ENCODE measurements around the gene ANKRD33B.

Gene ANKRD33B

GRCh38 chr5:10595293-10595671 lies 31.4 kb downstream of the ANKRD33B start:
- no peak for TF ChIP-seq CTCF (IDR thresholded peaks at IDR 0.05; ENCODE audit: low read length)
- TF ChIP-seq EZH2 (optimal IDR thresholded peaks at IDR 0.05; ENCODE audit: low read depth, low read length), result no peak
- TF ChIP-seq EZH2phosphoT487 (IDR thresholded peaks at IDR 0.05; ENCODE audit: low read length), result no peak
- Histone ChIP-seq H3K4me1 (ENCODE audit: low read length) (peaks cover 16% of the 10 kb centered on the region), H3K4me3 (ENCODE audit: low read length) (no peak overlapping the region), H3K9me2 (replicated peaks; ENCODE audit: insufficient read depth, low read length) (no peaks in the 10 kb centered on the region), H2AFZ (ENCODE audit: low read length) (no peak overlapping the region), H4K20me1 (ENCODE audit: insufficient read depth, low read length) (no peaks in the 10 kb centered on the region), H3F3A (ENCODE audit: insufficient read depth, low read length) (peaks cover 10% of the 10 kb centered on the region; the same call in 1 of the 2 replicates), H3K4me2 (ENCODE audit: low read depth, low read length) (no peak overlapping the region), H3K27me3 (replicated peaks; ENCODE audit: insufficient read depth, low read length) (no peaks in the 10 kb centered on the region), H3K36me3 (replicated peaks; ENCODE audit: insufficient read depth, low read length) (no peaks in the 10 kb centered on the region), H3K9me3 (replicated peaks; ENCODE audit: insufficient read depth, low read length) (no peaks in the 10 kb centered on the region), H3K9ac (ENCODE audit: low read length) (no peak overlapping the region), H3K79me2 (ENCODE audit: low read length) (peaks cover 52% of the 10 kb centered on the region), H3K27ac (ENCODE audit: low read length) (no peak overlapping the region)
- DNase-seq, result no peak

- no peak for TF ChIP-seq EZH2phosphoT487 (IDR thresholded peaks at IDR 0.05; ENCODE audit: low read length)
- no peak for TF ChIP-seq CTCF (IDR thresholded peaks at IDR 0.05; ENCODE audit: low read length)
- TF ChIP-seq EZH2 (optimal IDR thresholded peaks at IDR 0.05; ENCODE audit: low read depth, low read length), result no peak
- no peak overlapping the region for H3K27ac ChIP-seq (ENCODE audit: low read length)
- H3K36me3 ChIP-seq (replicated peaks; ENCODE audit: insufficient read depth, low read length), result no peaks in the 10 kb centered on the region
- H3K4me3 ChIP-seq (ENCODE audit: low read length), result no peak overlapping the region
- H3F3A ChIP-seq (ENCODE audit: insufficient read depth, low read length), result peaks cover 15% of the 10 kb centered on the region
- no peak overlapping the region for H2AFZ ChIP-seq (ENCODE audit: low read length)
- no peaks in the 10 kb centered on the region for H4K20me1 ChIP-seq (ENCODE audit: insufficient read depth, low read length)
- H3K9ac ChIP-seq (ENCODE audit: low read length), result no peak overlapping the region
- peaks cover 52% of the 10 kb centered on the region for H3K79me2 ChIP-seq (ENCODE audit: low read length)
- no peaks in the 10 kb centered on the region for H3K9me2 ChIP-seq (replicated peaks; ENCODE audit: insufficient read depth, low read length)
- H3K27me3 ChIP-seq (replicated peaks; ENCODE audit: insufficient read depth, low read length), result no peaks in the 10 kb centered on the region
- no peak for DNase-seq
- H3K4me1 ChIP-seq (ENCODE audit: low read length), result peaks cover 21% of the 10 kb centered on the region
- H3K4me2 ChIP-seq (ENCODE audit: low read depth, low read length), result no peak overlapping the region
- H3K9me3 ChIP-seq (replicated peaks; ENCODE audit: insufficient read depth, low read length), result no peaks in the 10 kb centered on the region
Observed at GRCh38 chr5:10595672-10596309, 31.9 kb downstream of the ANKRD33B start.

DNA sequence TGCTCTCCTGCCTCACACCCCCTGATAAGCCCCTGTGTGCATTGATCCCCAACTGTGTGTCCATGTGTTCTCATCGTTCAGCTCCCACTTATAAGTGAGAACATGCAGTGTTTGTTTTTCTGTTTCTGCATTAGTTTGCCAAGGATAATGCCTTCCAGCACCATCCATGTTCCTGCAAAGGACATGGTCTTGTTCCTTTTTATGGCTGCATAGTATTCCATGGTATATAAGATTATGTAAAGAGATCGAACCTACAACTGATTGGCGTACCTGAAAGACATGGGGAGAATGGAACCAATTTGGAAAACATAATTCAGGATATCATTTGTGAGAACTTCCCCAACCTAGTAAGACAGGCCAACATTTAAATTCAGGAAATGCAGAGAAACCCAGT lies 32.4 kb downstream of the ANKRD33B start:
- Histone ChIP-seq H3K36me3 (replicated peaks; ENCODE audit: insufficient read depth, low read length) (no peaks in the 10 kb centered on the region), H3K4me2 (ENCODE audit: low read depth, low read length) (no peak overlapping the region), H3K9me3 (replicated peaks; ENCODE audit: insufficient read depth, low read length) (no peaks in the 10 kb centered on the region), H3K27ac (ENCODE audit: low read length) (no peak overlapping the region), H3K4me3 (ENCODE audit: low read length) (no peak overlapping the region), H3K27me3 (replicated peaks; ENCODE audit: insufficient read depth, low read length) (no peaks in the 10 kb centered on the region), H3K4me1 (ENCODE audit: low read length) (peaks cover 21% of the 10 kb centered on the region), H4K20me1 (ENCODE audit: insufficient read depth, low read length) (no peaks in the 10 kb centered on the region), H3K79me2 (ENCODE audit: low read length) (peaks cover 48% of the 10 kb centered on the region), H2AFZ (ENCODE audit: low read length) (no peak overlapping the region), H3K9me2 (replicated peaks; ENCODE audit: insufficient read depth, low read length) (no peaks in the 10 kb centered on the region), H3F3A (ENCODE audit: insufficient read depth, low read length) (peaks cover 20% of the 10 kb centered on the region), H3K9ac (ENCODE audit: low read length) (no peak overlapping the region)
- no peak for DNase-seq
- TF ChIP-seq EZH2 (optimal IDR thresholded peaks at IDR 0.05; ENCODE audit: low read depth, low read length), result no peak
- TF ChIP-seq CTCF (IDR thresholded peaks at IDR 0.05; ENCODE audit: low read length), result no peak
- TF ChIP-seq EZH2phosphoT487 (IDR thresholded peaks at IDR 0.05; ENCODE audit: low read length), result no peak

All from MM.1S (cell line).